ENCODE results near the gene ACSF3.

DNA sequence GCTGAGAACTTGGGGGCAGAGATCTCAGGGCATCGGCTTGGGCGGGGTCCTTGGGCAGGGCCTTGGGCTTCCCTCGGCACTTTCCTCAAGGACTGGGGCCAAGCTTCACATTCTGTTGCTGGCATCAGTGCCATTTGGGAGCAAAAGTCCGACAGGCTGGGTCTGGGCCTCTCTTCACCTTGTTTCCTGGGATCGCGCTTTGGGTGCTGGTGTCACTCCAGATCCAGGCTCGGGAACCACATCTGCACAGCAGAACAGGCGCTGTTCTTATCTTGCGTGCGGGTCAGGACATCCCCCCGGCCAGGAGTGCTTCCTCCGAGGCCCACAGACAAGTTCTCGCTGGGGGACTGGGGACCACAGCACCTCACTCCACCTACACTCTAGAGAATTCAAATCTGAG, 46.7 kb downstream of the ACSF3 start:
- TF ChIP-seq, protein P1, sequence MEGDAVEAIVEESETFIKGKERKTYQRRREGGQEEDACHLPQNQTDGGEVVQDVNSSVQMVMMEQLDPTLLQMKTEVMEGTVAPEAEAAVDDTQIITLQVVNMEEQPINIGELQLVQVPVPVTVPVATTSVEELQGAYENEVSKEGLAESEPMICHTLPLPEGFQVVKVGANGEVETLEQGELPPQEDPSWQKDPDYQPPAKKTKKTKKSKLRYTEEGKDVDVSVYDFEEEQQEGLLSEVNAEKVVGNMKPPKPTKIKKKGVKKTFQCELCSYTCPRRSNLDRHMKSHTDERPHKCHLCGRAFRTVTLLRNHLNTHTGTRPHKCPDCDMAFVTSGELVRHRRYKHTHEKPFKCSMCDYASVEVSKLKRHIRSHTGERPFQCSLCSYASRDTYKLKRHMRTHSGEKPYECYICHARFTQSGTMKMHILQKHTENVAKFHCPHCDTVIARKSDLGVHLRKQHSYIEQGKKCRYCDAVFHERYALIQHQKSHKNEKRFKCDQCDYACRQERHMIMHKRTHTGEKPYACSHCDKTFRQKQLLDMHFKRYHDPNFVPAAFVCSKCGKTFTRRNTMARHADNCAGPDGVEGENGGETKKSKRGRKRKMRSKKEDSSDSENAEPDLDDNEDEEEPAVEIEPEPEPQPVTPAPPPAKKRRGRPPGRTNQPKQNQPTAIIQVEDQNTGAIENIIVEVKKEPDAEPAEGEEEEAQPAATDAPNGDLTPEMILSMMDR (conservative IDR thresholded peaks at IDR 0.05; ENCODE audit: low read depth, low read length): no peak
- no peak for TF ChIP-seq EZH2 (IDR thresholded peaks at IDR 0.05; ENCODE audit: low read length, unreplicated experiment)
